Kidney epithelial cell (primary cell): ENCODE results near the gene RASGRP4. TPM values are rescaled to one million over a fixed set of nuclear protein-coding genes. Genes with fewer than 3 reads are reported as not detected.
"Not testable (repeated sequence)": the region's sequence is repeated elsewhere in the genome, so short reads cannot be mapped to it uniquely, and the experiment has no call there.

ENCODE experiments used
- DNase-seq: peaks from one replicate; pipeline ENCODE4 v3.0.0-alpha.2; 2010; ENCODE audit warnings: low read depth
- H3K27me3 ChIP-seq: 2 replicates; pipeline ENCODE4 v1.6.0; 2011; ENCODE audit warnings: low read length; ENCODE audit not compliant: control insufficient read depth, insufficient read depth
- H3K36me3 ChIP-seq: 2 replicates; pipeline ENCODE4 v1.5.1; 2011; ENCODE audit warnings: low read length; ENCODE audit not compliant: control insufficient read depth, insufficient read depth
- H3K4me3 ChIP-seq: 2 replicates; pipeline ENCODE4 v1.5.1; 2011; ENCODE audit warnings: low read depth, mild to moderate bottlenecking, control low read depth, low read length
- CTCF ChIP-seq: IDR thresholded peaks from 2 replicates; pipeline ENCODE4 v1.5.1; 2011; ENCODE audit warnings: mild to moderate bottlenecking, moderate library complexity, low read length, control low read depth, inconsistent platforms; ENCODE audit not compliant: insufficient read depth, poor library complexity, severe bottlenecking
- total RNA-seq: library from RNA; depleted of rRNA; stranded (reverse); fragments of >200 nt; gene quantifications from 2 replicates; pipeline ENCODE4 v1.2.3, GENCODE V29; 2015

The RASGRP4 gene
- total RNA-seq, 1 donor from 2014 or later, result not detected

GRCh38 chr19:38434549-38435051 lies 8.6 kb upstream of the RASGRP4 start:
- peaks cover 21% of the 10 kb centered on the region for H3K27me3 ChIP-seq
- DNase-seq, result no peak
- H3K4me3 ChIP-seq, result no peak overlapping the region
- TF ChIP-seq CTCF, result no peak
- H3K36me3 ChIP-seq, result no peaks in the 10 kb centered on the region

GRCh38 chr19:38433268-38433733 lies 7.3 kb upstream of the RASGRP4 start, which contains the start of gene RYR1:
Gene RYR1, plus strand, starts transcription at chr19:38433691. Its CDS starts 139 bp downstream, at chr19:38433830.
- H3K36me3 ChIP-seq, result no peaks in the 10 kb centered on the region
- no peak for TF ChIP-seq CTCF
- H3K27me3 ChIP-seq, result peaks cover 24% of the 10 kb centered on the region
- H3K4me3 ChIP-seq, result no peak within 1 kb of the TSS
- no peak for DNase-seq

- Histone ChIP-seq H3K4me3 (no peak overlapping the region), H3K27me3 (peaks cover 26% of the 10 kb centered on the region), H3K36me3 (no peaks in the 10 kb centered on the region)
- DNase-seq, result no peak
- TF ChIP-seq CTCF, result no peak
These were observed 4.9 kb upstream of the RASGRP4 start for GRCh38 chr19:38430931-38431330.

GRCh38 chr19:38429811-38430156 lies 3.8 kb upstream of the RASGRP4 start:
- no peak for TF ChIP-seq CTCF
- Histone ChIP-seq H3K36me3 (no peaks in the 10 kb centered on the region), H3K27me3 (peaks cover 30% of the 10 kb centered on the region), H3K4me3 (no peak overlapping the region)
- DNase-seq, result no peak

GRCh38 chr19:38429055-38429810 lies 3.2 kb upstream of the RASGRP4 start:
- no peaks in the 10 kb centered on the region for H3K36me3 ChIP-seq
- no peak for DNase-seq
- H3K4me3 ChIP-seq, result no peak overlapping the region
- TF ChIP-seq CTCF, result no peak
- H3K27me3 ChIP-seq, result peaks cover 25% of the 10 kb centered on the region

GRCh38 chr19:38427035-38427677 lies 1.1 kb upstream of the RASGRP4 start:
- DNase-seq, H3K36me3 ChIP-seq, H3K4me3 ChIP-seq: not testable (repeated sequence)
- peaks cover 14% of the 10 kb centered on the region for H3K27me3 ChIP-seq
